Heart right ventricle (tissue), 16 donors: ENCODE data around the gene ARL13B. TPM values are rescaled to one million over a fixed set of nuclear protein-coding genes. Genes with fewer than 3 reads are reported as not detected.
A peak's percentile ranks its signal among the peaks of the same experiment; 100 is the strongest.

Experiments
- ATAC-seq, 8 donors: fragments of 200-7000 bp; cut with Tn5 transposase; one replicate each; pipeline ENCODE4 v1.9.1; 2020; ENCODE audit warnings: mild to moderate bottlenecking in 8 of 8, moderate library complexity in 8 of 8, moderate number of reproducible peaks in 1 of 8
- DNase-seq, 2 donors: peaks; one replicate each; pipeline ENCODE4 v3.0.0-alpha.2; 2020
- H3K27ac ChIP-seq, 10 donors: fragments of 200-600 bp; sonication (generic) in 2 of 10; one replicate each; pipeline versions ENCODE4 v1.5.0 to v1.8.0; 2020 to 2022; ENCODE audit warnings: mild to moderate bottlenecking in 3 of 10
- H3K27me3 ChIP-seq, 7 donors: fragments of 200-600 bp; one replicate each; pipeline ENCODE4 v1.8.0; 2021 to 2022; ENCODE audit warnings: mild to moderate bottlenecking in 2 of 7
- H3K36me3 ChIP-seq, 9 donors: fragments of 200-600 bp; sonication (generic) in 1 of 9; one replicate each; pipeline versions ENCODE4 v1.5.0 to v1.8.0; 2020 to 2022; ENCODE audit warnings: mild to moderate bottlenecking in 2 of 9
- H3K4me1 ChIP-seq, 9 donors: fragments of 200-600 bp; sonication (generic) in 1 of 9; one replicate each; pipeline versions ENCODE4 v1.5.0 to v1.8.0; 2020 to 2022; ENCODE audit warnings: mild to moderate bottlenecking in 4 of 9
- H3K4me3 ChIP-seq, 10 donors: fragments of 200-600 bp; sonication (generic) in 2 of 10; one replicate each; pipeline versions ENCODE4 v1.5.0 to v1.8.0; 2020 to 2022; ENCODE audit warnings: mild to moderate bottlenecking in 7 of 10, moderate library complexity in 2 of 10
- H3K9me3 ChIP-seq, 11 donors: fragments of 200-600 bp in 10 of 11; sonication (generic) in 2 of 11; one replicate each; pipeline versions ENCODE4 v1.5.0 to v1.8.0; 2013 to 2022; ENCODE audit warnings: mild to moderate bottlenecking in 2 of 11, control low read depth in 1 of 11, moderate library complexity in 1 of 11
- WGBS, 2 donors: extraction: QIAGEN DNeasy Blood & Tissue Kit; methylation state at CpG; one replicate each; pipeline ENCODE4 v1.1.7; 2013; ENCODE audit warnings: inconsistent platforms in 1 of 2; 5-methylcytosine and 5-hydroxymethylcytosine counted together
- intact Hi-C, 10 donors: fragments of 100-400 bp; cut with DNase I; formaldehyde crosslinking; loops; one replicate each; pipeline versions ENCODE4 v1.11.1 to v1.14.2; 2022
- polyA plus RNA-seq, 2 donors: library from polyadenylated mRNA; stranded (reverse); fragments of 200-250 nt; gene quantifications; one replicate each; pipeline ENCODE4 v1.2.3, GENCODE V29; 2013
- total RNA-seq, 10 donors: library from RNA; stranded (reverse); fragmentation: NEBNext Ultra II Directional in 3 of 10; extraction: Animal tissue kit (Norgen Biotek cat#: 25700) in 3 of 10; gene quantifications; one replicate each; pipeline versions ENCODE4 v1.2.1 to v1.2.4, GENCODE V29; 2021 to 2023
- TF ChIP-seq, protein P1 (sequence below), 9 donors: fragments of 200-600 bp; sonication (generic) in 2 of 9; IDR thresholded peaks; one replicate each; pipeline versions ENCODE4 v1.5.0 to v1.8.0; 2021 to 2022; ENCODE audit warnings: antibody characterized with exemption in 9 of 9, mild to moderate bottlenecking in 5 of 9, moderate library complexity in 1 of 9
- donor health status: Arrhythmogenic right ventricular cardiomyopathy.
- donor health status: ischemic (EF 13 %, LVEDD 7.1; RV severe dilation, severe dysfunction).
- donor health status: healthy with polysubstance abuse.
- donor health status: DM: no; HTN: yes; CAD: no.
- donor health status: DM: no; HTN: no; CAD: no.
- donor health status: ischemic (EF 25% LVEDD 6.9; RV normal size, moderate dysfunction).
- donor health status: ischemic (EF 25% LVEDD 5.7; RV mildly dilated, moderate dysfunction).
- donor health status: healthy.
- donor health status: DM: yes; HTN: yes; CAD: no.
- donor health status: Ischemic cardiomyopathy.
- donor health status: ischemic (EF 35%, LVEDD 5.7; RV mildly dilated, moderate dysfunction).
- donor health status: nonischemic (EF 11% LVEDD 7.7; RV severe dilation, severe dysfunction).
- donor health status: DM: yes; HTN: yes; CAD: no.
- donor health status: PGD.
- donor health status: ischemic (EF 29% LVEDD 5.4; RV normal size, mild dysfunction).
- donor health status: nonischemic (EF 23%, LVEDD 6.1; RV moderate dilation, normal function).

Gene ARL13B
- total and polyA plus RNA-seq, 12 donors: 2.2 to 7.4 (median 4.3) TPM

DNA sequence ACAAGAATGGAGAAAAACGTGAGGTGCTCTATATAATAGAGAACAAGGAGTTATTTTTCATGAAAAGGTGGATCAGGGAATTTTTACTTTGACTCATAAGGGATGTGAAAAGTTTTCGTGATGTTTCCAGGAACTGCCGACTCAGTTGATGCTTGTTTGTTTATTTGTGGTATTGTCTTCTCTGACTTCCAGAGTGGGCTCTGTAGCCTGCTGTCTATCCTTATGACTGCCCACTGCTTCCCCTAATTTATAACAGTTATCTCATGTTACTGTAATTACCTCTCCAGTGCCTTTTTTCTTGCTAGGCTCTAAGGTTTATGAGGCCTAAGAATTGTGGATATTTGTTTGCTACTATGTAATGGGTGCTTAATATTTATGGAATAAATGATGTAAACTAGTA, 12.3 kb downstream of the ARL13B start:
- intact Hi-C loops: no loop called here
- ATAC-seq (no peak), DNase-seq (no peak)
- TF ChIP-seq, protein P1, sequence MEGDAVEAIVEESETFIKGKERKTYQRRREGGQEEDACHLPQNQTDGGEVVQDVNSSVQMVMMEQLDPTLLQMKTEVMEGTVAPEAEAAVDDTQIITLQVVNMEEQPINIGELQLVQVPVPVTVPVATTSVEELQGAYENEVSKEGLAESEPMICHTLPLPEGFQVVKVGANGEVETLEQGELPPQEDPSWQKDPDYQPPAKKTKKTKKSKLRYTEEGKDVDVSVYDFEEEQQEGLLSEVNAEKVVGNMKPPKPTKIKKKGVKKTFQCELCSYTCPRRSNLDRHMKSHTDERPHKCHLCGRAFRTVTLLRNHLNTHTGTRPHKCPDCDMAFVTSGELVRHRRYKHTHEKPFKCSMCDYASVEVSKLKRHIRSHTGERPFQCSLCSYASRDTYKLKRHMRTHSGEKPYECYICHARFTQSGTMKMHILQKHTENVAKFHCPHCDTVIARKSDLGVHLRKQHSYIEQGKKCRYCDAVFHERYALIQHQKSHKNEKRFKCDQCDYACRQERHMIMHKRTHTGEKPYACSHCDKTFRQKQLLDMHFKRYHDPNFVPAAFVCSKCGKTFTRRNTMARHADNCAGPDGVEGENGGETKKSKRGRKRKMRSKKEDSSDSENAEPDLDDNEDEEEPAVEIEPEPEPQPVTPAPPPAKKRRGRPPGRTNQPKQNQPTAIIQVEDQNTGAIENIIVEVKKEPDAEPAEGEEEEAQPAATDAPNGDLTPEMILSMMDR (IDR thresholded peaks at IDR 0.05): no peak
- no peaks in the 10 kb centered on the region for H3K27me3 ChIP-seq
- H3K36me3 ChIP-seq: peaks cover 0 to 9% (median 0%) of the 10 kb centered on the region in 9 donors
- 86 to 92% methylated on average over 3 of the region's 3 CpGs for WGBS, 2 donors
- no peak overlapping the region for H3K4me3 ChIP-seq
- no peak overlapping the region for H3K27ac ChIP-seq
- peaks cover 0 to 19% (median 6%) of the 10 kb centered on the region in 9 donors for H3K4me1 ChIP-seq
- H3K9me3 ChIP-seq: no peaks in the 10 kb centered on the region

DNA sequence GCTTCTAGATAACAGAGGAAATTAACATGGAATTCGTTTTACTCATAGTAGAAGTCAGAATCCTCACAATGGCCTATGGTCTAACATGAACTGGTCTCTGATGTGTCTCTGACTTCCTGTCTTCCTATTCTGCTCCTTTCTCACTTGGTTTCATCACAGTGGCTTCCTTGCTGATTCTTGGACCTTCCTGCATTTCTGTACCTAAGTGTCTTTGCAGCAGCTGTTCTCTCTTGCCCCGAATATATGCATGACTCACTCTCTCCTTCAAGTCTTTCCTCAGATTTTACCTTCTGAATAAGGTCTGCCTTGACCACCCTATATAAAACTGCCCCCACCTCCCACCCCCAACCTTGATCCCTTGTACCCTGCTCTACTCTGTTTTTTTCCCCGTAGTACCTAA, 14.1 kb downstream of the ARL13B start:
- DNase-seq (no peak), ATAC-seq (no peak)
- TF ChIP-seq, protein P1 (IDR thresholded peaks at IDR 0.05): no peak
- Histone ChIP-seq H3K36me3 (peaks cover 0 to 19% (median 0%) of the 10 kb centered on the region in 9 donors), H3K9me3 (no peaks in the 10 kb centered on the region), H3K27me3 (no peaks in the 10 kb centered on the region), H3K27ac (no peak overlapping the region), H3K4me3 (no peak overlapping the region), H3K4me1 (peaks cover 0 to 4% (median 0%) of the 10 kb centered on the region in 9 donors)
- intact Hi-C loops: no loop called here
- WGBS, 2 donors: 83 to 87% methylated on average over 3 of the region's 3 CpGs

- DNase-seq: no peak
- peaks cover 0 to 19% (median 0%) of the 10 kb centered on the region in 9 donors for H3K36me3 ChIP-seq
- WGBS, 2 donors: 40 to 47% methylated on average over 1 of the region's 1 CpG
- H3K9me3 ChIP-seq: no peaks in the 10 kb centered on the region
- H3K4me1 ChIP-seq: peaks cover 0 to 14% (median 0%) of the 10 kb centered on the region in 9 donors
- intact Hi-C loops: loop anchor here in 4 of 10 donors (5.0 to 10.0 kb wide), 2 partner anchors 64 to 66 kb away; partner anchors contain the start of genes DHFR2 (in 1 of the 4) and NSUN3 (in 1 of the 4)
- no peak overlapping the region for H3K27ac ChIP-seq
- ATAC-seq: peak in 1 of 8 donors; percentile 34
- no peak overlapping the region for H3K4me3 ChIP-seq
- H3K27me3 ChIP-seq: no peaks in the 10 kb centered on the region
- TF ChIP-seq, protein P1 (IDR thresholded peaks at IDR 0.05): no peak
These were observed 21.2 kb downstream of the ARL13B start for GRCh38 chr3:94001191-94001590.

DNA sequence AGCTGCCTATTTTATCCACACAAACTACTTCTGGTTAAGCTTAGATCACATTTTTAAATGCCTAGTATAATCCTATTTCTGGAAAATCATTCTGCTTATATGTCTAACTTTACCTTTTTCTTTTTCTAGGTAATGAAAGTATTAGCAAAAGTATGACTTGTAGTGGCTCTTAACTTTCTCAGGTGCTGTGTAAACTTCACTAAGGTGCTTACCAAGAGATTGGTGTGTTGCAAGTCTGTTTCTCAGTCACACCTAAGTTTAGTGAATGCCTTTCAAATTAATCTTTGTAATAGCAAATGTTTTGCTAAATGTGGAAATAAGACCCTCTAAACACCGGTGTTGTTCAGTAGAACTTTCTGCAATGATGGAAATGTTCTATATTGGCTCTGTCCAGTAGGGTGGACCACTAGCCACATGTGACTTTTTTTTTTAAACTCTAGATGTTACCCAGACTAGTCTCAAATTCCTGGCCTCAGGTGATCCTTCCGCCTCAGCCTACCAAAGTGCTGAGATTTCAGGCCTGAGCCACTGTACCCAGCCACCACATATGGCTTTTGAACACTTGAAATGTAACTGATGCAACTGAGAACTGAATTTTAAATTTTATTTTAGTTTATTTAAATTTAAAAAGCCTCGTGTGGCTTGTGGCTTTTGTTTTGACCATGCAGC, 22.0 kb downstream of the ARL13B start:
- peaks cover 0 to 14% (median 0%) of the 10 kb centered on the region in 9 donors for H3K36me3 ChIP-seq
- TF ChIP-seq, protein P1 (IDR thresholded peaks at IDR 0.05): no peak
- no peak overlapping the region for H3K27ac ChIP-seq
- peaks cover 0 to 14% (median 0%) of the 10 kb centered on the region in 9 donors for H3K4me1 ChIP-seq
- no peaks in the 10 kb centered on the region for H3K27me3 ChIP-seq
- no peak overlapping the region for H3K4me3 ChIP-seq
- WGBS, 2 donors: 90 to 93% methylated on average over 3 of the region's 3 CpGs
- no peaks in the 10 kb centered on the region for H3K9me3 ChIP-seq
- DNase-seq (no peak), ATAC-seq (no peak)
- intact Hi-C loops: loop anchor here in 5 of 10 donors (2.0 to 10.0 kb wide), 3 partner anchors 63 to 67 kb away; partner anchors contain the start of genes DHFR2 (in 1 of the 5) and NSUN3 (in 1 of the 5)
